GM19328 (cell line): Measurements from ENCODE around the gene TMEM191B.
"Not testable (repeated sequence)": the region's sequence is repeated elsewhere in the genome, so short reads cannot be mapped to it uniquely, and the experiment has no call there.

Source experiments
- ATAC-seq: cut with Tn5 transposase; IDR thresholded peaks from one replicate; pipeline ENCODE4 v1.9.1; 2021; ENCODE audit warnings: mild to moderate bottlenecking, moderate library complexity; ENCODE audit not compliant: unreplicated experiment

TMEM191B gene

DNA sequence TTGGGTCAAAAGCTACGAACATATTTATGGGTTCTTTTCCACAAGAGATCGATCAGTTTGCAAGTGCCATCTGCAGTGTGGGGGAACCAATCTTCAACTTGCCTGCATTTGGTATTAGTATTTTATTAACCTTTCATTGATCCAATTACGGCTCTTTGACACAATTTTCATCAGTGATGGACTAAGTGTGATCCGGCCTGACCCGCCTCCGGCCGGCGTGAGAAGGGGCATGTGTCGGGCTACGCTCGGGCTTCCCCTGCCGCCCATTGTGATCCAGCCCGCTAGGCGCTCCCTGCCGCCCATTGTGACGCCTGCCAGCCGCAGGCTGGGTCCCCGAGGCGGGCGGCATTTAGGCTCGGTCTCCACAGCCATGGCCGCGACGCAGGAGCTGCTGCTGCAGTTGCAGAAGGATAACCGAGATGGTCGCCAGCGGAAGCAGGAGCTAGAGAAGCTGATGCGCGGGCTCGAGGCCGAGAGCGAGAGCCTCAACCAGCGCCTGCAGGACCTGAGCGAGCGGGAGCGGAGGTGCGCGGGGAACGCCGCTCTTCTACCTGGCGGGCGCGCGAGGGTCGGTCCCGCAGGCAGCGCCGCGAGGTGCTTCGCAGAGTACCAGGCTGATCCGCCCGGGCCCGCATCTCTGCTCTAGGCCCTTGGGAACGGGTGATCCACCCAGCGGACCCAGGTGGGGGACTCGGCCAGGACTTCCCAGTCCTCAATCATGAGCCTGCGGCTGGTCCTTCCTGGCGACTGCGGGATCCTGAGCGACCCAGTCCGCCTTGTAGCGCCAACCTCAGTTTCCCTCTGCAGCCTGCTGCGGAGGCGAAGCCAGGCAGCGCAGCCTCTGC lies at the start of gene TMEM191B:
Gene TMEM191B (plus strand): TSS at position 51 of the 845 bp plus-strand sequence. CDS start 179 bp downstream, at position 230.
- peak; percentile 20 for ATAC-seq

DNA sequence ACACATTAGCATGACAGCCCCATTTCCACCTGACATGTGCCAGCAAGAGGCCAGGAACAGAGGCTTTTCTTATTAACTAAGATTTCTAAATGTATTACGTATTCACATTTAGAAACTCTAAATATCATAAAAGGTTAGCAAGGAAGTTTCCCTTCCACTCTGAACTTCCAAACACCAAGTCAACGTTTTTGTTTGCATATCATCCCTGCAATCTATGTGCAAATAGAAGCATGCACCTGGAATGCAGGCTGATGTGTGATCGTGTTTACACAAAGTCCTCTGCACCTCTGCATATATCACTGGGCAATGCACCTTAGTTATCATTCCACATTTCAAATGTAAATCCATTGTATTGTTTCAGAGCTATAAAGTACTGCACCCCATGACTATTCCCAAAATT lies 31.4 kb upstream of the TMEM191B start:
- not testable (repeated sequence) for ATAC-seq

DNA sequence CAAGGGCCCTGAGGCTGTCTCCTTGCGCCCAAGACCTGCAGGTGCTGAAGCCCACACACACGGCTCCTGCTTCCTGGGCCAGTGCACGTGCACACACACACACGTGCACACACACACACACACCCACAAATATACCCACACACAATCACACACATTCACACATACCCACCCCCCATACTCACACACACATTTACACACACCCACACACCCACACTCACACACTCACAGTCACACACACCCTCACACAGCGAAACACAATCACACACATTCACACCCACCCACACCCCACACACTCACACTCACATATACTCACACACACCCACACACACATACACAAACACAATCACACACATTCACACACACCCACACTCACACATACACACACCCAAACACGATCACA lies 16.3 kb upstream of the TMEM191B start:
- ATAC-seq: not testable (repeated sequence)

DNA sequence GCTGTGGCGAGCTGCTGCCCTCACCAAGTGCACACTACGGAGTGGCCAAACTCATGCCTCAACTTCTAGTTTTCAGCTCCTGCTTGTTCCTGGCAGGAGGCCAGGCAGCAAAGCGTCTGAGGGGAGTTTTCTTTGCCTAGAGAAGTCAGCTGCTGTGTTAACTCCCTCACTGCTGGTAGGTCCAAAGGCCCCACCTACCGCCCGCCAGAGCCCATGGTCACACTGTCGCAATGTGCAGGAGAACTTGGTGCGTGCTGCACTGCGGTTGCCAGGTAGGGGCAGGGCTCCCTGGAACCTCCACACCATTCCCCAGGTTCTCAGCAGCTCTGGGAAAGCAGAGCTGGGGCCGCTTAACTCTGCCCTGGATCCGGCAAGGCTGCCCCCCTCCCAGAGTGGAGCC lies 15.2 kb upstream of the TMEM191B start:
- not testable (repeated sequence) for ATAC-seq

DNA sequence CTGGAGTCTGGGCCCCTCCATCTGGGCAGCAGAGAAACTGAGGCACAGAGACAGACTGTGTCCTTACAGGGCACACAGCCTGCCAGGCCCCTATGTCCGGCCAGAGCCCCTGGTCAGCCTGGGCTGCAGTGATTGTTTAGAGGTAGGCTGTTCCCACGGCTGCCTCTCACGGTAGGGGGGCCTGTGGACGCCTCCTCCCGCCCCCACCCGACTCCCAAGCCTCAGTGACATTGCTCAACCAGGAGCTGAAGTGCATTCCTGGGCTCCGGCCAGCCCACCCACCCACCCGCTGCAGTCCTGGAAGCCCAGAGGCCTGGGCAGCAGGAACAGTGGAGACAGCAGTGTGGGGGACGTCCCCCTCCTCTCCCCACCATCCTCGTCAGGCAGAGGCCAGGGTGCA lies 14.1 kb upstream of the TMEM191B start:
- not testable (repeated sequence) for ATAC-seq

DNA sequence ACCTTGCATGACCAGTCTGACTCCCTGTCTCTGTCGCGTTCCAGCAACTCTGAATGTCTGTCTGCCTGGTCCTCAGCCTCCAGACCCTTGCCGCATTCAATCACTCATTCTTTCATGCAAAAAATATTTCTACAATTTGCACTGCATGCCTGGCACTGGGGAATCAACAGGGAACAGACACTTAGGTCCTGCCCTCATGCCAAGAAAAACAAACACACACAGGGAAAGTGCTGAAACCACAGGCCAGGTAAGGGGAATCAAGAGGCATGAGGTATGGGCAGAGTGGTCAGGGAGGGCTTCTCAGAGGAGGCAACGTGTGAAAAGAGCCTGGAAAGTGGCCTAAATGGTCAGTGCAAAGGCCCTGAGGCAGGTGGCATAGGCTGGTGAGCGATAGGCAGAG lies 9.5 kb upstream of the TMEM191B start, which contains the start of gene GGTLC3:
Gene GGTLC3 (minus strand): TSS at position 101 of the 400 bp plus-strand sequence. CDS start 264 bp downstream, outside the sequence.
- not testable (repeated sequence) for ATAC-seq

DNA sequence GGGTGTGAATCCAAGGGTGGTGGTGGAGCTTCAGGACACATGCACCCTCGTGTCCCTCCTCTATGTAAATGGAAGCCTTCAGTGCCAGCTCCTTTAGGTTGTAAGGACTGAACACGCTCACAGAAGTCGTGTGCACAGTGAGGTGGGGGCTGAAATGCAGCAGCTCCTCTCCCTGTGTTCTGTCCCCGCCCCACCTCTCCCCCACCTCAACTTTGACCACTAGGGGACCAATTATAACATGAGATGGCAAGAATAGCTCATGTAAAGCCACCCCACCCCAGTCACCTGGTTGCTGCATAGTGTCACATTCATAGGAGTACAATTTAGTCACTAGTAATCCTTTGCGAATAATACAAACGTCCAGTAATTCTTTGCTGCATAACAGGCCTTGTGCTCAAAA lies 4.8 kb upstream of the TMEM191B start:
- not testable (repeated sequence) for ATAC-seq

DNA sequence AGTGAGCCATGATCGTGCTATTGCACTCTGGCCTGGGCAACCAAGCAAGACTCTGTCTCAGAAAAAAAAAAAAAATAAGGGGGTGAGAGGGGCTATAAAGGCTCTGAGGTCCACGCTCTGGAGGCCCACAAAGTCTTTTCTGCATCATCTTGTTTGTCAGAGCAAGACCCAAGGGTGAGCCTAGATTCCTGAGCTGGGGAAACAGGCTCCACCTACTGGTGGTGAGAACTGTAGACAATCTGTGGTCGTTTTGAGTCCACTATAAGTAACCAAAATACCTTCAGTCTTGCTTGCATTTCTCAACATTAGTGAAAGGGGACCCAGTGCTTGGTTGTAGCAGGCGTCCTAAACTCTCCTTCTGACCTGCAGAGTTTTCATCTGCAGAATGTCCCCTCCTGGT lies 4.3 kb upstream of the TMEM191B start:
- not testable (repeated sequence) for ATAC-seq

DNA sequence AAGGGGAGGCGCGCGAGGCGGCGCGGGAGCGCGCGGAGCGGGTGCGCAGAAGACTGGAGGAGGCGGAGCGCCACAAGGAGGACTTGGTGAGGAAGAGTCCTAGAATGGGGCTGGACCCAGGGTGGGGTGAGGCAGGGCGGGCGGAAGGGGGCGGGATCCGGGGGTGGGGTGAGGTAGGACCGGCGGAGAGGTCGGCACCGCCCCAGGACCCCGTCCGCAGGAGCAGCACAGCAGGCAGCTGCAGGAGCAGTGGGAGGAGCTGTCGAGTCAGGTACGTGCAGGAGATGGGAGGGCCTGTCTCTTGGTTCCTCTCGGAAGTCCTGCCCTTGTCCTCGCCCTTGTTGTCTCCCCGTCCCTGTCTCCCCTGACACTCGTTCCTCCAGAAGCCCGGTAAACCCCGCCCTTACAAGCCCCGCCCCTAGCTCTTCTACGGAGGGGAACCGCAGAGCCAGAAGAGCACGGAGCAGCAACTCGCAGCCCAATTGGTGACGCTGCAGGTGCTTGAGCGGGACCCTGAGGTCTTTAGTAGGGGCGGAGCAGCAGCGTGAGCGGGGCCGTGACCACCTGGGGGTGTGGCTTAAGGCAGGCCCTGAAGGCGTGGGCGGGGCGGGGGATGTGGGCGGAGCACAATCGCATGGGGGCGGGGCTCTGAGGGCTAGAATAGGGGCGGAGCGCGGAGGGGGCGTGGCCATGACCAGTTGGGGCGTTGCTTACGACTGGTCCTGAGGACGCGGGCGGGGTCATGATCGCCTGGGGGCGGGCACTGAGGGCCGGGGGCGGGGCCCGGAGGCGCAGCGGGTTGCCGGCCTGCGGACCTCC lies 1.2 kb downstream of the TMEM191B start:
- ATAC-seq: peak; percentile 70

DNA sequence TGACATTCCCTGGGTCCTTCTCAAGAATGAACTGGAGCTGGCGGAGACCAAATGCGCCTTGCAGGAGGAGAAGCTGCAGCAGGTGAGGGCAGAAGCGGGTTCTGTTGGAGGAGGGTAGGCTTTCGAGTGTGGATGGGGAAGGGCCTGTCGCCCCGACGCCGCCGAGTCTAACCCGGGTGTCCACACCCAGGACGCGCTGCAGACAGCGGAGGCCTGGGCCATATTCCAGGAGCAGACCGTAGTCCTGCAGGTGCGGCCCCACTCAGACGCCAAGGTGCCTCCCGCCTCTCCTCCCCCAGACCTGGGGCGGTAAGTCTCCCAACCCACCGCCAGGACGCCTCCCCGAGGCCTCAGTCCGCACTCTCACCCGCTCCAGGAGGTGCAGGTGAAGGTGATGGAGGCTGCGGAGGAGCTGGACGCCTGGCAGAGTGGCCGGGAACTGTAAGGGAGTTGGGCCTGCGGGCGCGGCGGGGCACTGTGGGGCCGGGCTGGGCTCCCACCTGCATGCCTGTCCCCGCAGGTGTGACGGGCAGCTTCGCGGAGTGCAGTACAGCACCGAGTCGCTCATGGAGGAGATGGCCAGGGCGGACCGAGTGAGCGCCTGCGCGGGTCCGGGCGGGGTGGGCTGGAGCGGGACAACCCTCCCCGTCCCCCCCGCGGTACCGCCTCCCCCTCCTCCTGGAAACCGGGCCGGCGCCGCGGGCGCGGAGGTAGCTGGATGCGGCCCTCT lies 2.0 kb downstream of the TMEM191B start:
- ATAC-seq: peak; percentile 4

DNA sequence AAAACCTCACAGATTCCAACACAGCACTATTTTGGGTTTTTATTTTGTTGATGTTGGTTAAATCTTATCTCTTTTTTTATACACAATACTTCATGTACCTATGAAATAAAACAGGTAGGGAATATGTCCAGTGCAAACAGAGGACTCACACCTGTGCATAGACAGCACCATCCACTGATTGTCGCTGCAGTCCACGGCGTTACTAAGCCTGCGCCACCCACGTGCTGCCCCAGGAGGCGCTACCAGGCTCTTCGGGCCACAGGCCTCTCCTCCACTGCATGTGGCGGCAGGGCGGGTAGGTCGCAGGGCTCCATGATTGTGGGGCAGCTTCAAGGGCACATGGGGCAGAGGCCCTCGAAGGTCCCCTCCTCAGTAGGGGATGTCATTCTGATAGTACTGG lies 6.0 kb downstream of the TMEM191B start:
- not testable (repeated sequence) for ATAC-seq

DNA sequence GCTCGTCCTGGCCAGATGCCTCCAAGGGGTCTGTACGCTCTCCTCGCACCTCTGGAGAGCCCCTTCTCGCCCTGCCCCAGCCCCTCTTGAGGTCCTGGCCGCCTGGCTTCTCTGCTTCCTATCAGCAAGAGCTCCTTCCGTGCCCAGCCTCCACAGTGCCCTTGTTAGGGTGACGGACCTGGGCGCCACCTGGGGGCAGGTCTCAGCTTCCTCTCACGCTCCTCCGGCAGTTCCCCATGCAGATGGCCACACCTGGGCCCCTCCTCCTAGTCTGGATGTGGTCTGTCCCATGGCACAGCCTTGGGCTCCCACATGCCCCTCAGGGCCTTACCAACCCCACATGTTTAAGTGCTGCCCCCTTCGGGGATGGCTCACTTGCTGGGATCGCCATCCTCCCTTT lies 6.7 kb downstream of the TMEM191B start:
- ATAC-seq: not testable (repeated sequence)

DNA sequence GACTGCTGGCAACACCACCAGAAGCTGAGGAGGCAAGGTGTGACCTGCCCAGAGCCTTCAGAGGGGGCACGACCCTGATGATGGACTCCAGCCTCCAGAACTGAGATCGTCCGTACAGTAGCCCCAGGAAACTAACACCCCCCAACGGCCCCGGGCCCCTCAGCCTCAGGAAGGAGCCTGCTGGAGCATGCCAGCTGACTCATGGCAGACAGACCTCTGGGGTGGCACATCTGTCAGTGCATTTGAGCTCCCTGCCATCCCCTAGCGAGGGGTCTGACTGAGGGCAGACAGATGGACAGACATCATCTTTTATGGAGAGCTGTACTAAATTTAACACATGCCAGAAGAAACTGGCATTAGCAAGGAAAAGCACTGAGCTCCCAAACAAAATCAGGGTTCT lies 12.4 kb downstream of the TMEM191B start:
- not testable (repeated sequence) for ATAC-seq

DNA sequence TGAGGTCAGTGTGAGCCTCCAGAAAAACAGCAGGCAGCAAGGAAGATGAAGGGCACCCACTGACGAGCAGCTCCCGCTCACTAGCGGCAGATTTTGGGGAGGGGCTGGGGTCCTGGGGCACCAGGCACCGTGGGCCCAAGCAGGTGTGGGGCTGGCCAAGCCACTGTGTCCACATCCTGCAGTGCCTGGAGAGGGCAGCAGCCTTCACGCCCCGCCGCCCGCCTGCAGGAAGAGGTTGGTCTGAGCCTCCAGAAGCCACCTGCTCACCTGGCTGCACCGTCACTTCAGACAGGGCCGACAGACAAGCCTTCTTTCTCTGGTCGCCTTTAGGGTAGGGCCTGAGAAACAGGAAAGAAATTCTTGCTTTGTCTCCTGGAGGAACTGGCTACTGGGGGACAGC lies 15.8 kb downstream of the TMEM191B start:
- not testable (repeated sequence) for ATAC-seq

DNA sequence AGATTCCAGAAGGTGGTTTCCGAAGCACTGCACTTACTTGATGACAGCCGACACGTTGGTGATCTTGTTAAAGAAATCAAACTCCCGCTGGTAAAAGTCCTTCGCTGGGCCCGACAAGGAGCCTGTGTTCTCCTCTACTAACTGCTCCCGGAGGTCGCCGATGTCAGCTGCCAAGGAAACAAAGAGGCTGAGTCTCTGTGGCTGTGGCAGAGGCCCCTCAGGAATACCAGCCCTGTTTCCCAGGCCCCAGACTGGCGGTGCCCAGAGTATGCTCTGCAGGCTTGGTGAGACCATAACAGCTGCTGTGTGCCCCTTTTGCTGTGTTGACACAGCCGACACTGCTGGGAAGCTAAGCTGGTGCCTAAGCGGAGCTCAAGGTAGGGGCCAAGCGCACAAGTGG lies 17.0 kb downstream of the TMEM191B start:
- not testable (repeated sequence) for ATAC-seq

DNA sequence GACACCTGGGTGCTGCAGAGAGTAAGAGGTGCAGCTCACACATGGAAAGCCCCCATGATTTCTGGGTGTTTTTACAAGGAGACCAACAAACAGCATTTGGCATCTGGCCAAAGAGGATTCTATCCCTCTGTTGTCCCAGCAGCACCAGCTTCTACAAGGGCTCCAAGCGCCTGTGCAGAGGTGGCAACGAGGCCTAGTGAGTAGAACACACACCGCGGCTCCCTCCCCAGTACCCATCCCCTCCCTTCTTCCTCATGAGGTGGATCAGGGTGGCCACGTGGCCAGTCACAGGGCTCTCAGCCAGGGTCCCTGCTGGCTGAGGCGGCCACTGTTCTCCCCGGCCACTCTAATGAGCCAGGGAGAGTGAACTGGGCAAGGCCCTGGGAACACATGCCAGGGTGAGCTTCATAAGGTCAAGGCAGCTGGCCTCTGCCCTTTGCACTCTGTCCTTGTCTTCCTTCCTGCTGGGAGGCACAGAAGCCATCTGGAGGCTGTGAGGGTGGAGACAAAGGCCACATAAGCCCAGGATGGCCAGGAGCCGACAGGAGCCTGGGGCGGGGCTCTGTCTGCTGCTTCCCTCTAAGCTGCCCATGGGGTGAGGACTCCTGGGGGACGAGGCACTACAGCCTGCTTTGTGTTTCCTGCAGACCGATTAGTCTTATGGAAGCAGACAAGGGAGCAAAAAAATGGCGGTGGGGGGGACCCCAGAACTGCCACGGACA lies 22.0 kb downstream of the TMEM191B start:
- not testable (repeated sequence) for ATAC-seq

DNA sequence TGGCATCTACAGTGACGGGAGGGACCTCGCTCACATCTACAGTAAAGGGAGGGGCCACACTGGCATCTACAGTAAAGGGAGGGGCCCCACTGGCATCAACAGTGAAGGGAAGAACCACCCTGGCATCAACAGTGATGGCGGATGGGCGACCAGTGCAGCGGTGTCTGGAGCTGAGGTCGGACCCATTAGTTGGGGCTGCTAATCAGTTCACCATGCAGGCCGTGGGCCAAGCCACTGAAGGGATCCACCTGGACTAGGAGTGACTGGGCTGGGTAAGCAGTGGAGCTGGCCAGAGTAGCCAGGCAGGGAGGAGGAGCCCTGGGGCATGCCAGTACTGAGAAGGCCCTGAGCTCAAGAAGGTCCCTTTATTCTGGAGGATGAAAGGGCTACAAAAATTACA lies 23.4 kb downstream of the TMEM191B start:
- ATAC-seq: not testable (repeated sequence)

DNA sequence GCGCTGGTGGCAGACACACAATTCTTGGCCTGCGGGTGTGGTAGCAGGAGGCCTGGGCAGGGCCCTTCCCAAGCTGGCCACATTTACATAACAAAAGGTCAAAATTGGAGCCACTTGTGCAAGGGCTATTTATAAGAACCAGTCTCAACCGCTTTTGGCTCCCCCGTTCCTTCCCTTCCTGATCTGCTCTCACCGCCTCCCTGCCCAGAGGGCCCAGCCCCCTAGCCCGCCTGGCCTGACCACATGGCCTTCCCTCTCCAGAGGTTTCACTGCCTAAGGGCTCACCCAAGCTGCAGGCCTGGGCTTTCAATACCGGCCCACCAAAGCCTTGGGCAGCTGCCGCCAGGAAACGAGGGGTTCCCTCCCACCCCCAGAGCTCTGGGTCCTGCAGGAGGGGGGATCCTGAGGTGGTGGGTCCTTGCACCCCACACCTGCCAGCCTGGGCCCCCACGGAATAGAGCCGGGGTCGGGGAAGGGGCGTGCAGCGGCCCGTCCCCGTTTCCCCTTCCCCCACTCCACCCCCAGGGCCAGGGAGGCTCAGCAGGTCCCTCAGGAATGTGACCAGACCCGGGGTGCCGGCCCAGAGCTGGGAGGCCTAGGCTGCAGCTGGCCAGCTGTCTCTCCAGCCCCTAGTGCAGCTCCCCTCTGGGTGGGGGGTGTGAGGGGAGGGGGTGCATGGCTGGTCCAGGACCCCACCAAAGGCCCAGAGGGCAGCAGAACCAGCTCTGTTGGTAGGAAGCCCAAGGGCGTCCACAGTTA lies 25.4 kb downstream of the TMEM191B start:
- ATAC-seq: not testable (repeated sequence)
